Measurements from ENCODE around the gene SPTLC3. TPM values are rescaled to one million over a fixed set of nuclear protein-coding genes. Genes with fewer than 3 reads are reported as not detected.

Gene SPTLC3
- total and polyA plus RNA-seq, 2 of the 13 experiments (the other 11 are each of a cell fraction or from before 2014, with no cell fraction given), result 20.5 to 95.6 TPM

GRCh38 chr20:13212750-13213149 lies 204.0 kb downstream of the SPTLC3 start (continued):
- TF ChIP-seq POGK (CRISPR knock-in tag; conservative IDR thresholded peaks at IDR 0.05), result no peak
- no peak for TF ChIP-seq ZXDC (CRISPR knock-in tag; IDR thresholded peaks at IDR 0.05)
- no peak for TF ChIP-seq ZNF644 (CRISPR knock-in tag; IDR thresholded peaks at IDR 0.05; ENCODE audit: low read depth)
- no peak for TF ChIP-seq MTA1 (CRISPR knock-in tag; IDR thresholded peaks at IDR 0.05; ENCODE audit: borderline replicate concordance)
- TF ChIP-seq LRRFIP1 (CRISPR knock-in tag; conservative IDR thresholded peaks at IDR 0.05), result no peak
- no peak for TF ChIP-seq ZNF333 (CRISPR knock-in tag; IDR thresholded peaks at IDR 0.05; ENCODE audit: borderline replicate concordance)
- TF ChIP-seq MEF2D (CRISPR knock-in tag; IDR thresholded peaks at IDR 0.05), result no peak
- TF ChIP-seq, protein P1, sequence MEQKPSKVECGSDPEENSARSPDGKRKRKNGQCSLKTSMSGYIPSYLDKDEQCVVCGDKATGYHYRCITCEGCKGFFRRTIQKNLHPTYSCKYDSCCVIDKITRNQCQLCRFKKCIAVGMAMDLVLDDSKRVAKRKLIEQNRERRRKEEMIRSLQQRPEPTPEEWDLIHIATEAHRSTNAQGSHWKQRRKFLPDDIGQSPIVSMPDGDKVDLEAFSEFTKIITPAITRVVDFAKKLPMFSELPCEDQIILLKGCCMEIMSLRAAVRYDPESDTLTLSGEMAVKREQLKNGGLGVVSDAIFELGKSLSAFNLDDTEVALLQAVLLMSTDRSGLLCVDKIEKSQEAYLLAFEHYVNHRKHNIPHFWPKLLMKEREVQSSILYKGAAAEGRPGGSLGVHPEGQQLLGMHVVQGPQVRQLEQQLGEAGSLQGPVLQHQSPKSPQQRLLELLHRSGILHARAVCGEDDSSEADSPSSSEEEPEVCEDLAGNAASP (CRISPR knock-in tag; IDR thresholded peaks at IDR 0.05; ENCODE audit: borderline replicate concordance), result no peak
